Fibroblast of villous mesenchyme (primary cell): ENCODE results near the gene MGAT4C. TPM values are rescaled to one million over a fixed set of nuclear protein-coding genes. Genes with fewer than 3 reads are reported as not detected.

Experiments
- DNase-seq: peaks from one replicate; pipeline ENCODE4 v3.0.0-alpha.2; 2010; ENCODE audit warnings: low read depth
- H3K4me3 ChIP-seq: 2 replicates; pipeline ENCODE4 v1.5.1; 2011; ENCODE audit warnings: low read depth, mild to moderate bottlenecking, low read length
- total RNA-seq: library from RNA; depleted of rRNA; stranded (reverse); fragments of >200 nt; gene quantifications from 2 replicates; pipeline ENCODE4 v1.2.3, GENCODE V29; 2012
- TF ChIP-seq, protein P1 (sequence below): IDR thresholded peaks from 2 replicates; pipeline ENCODE4 v1.5.1; 2012; ENCODE audit warnings: low read depth, mild to moderate bottlenecking, low read length; ENCODE audit not compliant: insufficient read depth

MGAT4C gene
- total RNA-seq, 1 donor: not detected

DNA sequence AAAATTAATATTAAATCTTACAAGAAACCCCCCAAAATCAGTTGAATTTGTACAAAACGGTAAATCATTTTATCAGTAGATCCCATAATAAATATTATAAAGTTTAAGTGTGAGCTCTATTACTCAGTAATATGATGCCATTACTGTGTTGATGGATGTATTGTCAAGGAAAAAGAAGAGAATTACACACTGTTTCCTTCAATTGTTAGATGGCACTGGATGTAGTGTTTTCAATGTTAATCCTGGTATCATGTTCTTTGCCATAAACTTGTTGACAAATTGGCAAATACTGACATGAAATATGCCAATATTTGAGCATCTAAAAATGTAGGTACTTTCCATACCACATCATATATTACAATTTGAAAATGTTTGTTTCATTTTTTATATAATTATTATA is 280.5 kb downstream of the MGAT4C start:
- TF ChIP-seq, protein P1, sequence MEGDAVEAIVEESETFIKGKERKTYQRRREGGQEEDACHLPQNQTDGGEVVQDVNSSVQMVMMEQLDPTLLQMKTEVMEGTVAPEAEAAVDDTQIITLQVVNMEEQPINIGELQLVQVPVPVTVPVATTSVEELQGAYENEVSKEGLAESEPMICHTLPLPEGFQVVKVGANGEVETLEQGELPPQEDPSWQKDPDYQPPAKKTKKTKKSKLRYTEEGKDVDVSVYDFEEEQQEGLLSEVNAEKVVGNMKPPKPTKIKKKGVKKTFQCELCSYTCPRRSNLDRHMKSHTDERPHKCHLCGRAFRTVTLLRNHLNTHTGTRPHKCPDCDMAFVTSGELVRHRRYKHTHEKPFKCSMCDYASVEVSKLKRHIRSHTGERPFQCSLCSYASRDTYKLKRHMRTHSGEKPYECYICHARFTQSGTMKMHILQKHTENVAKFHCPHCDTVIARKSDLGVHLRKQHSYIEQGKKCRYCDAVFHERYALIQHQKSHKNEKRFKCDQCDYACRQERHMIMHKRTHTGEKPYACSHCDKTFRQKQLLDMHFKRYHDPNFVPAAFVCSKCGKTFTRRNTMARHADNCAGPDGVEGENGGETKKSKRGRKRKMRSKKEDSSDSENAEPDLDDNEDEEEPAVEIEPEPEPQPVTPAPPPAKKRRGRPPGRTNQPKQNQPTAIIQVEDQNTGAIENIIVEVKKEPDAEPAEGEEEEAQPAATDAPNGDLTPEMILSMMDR: no peak
- DNase-seq: no peak
- H3K4me3 ChIP-seq: no peak overlapping the region

DNA sequence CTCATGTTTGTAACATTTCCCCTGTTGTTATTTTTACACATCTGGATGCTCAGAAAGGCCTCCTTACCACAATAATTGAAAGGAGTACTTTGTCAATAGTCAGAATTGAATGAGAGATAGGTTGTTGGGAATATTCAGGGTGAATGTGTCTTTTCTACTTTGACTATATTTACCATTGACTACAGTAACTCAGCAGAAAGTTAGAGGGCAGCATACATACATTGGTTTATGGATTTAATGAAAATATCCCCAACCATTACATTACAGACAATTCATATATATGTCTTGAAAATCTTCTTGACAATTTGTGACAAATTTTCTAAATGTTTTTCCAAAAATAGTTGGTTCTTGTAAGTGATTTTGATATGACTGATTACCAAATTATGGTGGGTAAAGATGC is 284.4 kb downstream of the MGAT4C start:
- DNase-seq: no peak
- TF ChIP-seq, protein P1: no peak
- H3K4me3 ChIP-seq: no peak overlapping the region

DNA sequence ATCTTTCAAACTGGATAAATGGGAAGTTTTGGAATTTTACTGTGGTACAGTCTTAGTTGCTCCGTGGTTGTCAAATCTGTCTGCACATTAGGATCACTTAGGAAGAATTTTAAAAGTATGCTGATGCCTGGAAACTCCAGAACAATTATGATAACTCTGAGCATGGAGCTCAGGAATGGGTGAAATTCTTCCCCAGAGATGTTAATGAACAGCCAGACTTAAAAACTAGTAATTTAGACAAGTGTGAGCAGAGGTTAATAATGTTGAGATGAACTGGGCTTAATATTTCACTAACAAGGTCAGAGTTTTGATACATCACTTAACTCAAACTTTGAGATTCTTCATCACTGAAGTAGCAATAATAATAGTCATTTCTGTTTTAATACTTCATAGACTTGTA is 287.6 kb downstream of the MGAT4C start:
- TF ChIP-seq, protein P1: no peak
- no peak overlapping the region for H3K4me3 ChIP-seq
- DNase-seq: no peak

DNA sequence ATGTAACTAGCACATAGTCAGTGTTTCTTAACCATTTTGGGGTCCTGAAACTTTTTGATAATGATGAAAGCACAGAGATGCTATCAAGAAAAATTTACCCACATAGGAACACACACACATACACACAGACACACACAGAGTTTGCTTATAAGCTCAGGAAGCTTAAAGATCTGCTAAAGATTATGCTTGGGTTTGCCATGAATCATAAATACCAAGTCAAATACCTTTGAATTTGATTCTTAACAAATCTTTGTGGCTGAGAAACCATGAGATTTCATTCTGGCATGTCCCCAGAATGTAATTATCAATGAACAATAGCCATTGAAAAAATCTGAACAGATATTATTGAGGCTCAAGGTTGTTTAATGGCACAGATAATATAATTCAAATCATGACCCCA is 292.9 kb downstream of the MGAT4C start:
- TF ChIP-seq, protein P1: no peak
- no peak for DNase-seq
- no peak overlapping the region for H3K4me3 ChIP-seq

DNA sequence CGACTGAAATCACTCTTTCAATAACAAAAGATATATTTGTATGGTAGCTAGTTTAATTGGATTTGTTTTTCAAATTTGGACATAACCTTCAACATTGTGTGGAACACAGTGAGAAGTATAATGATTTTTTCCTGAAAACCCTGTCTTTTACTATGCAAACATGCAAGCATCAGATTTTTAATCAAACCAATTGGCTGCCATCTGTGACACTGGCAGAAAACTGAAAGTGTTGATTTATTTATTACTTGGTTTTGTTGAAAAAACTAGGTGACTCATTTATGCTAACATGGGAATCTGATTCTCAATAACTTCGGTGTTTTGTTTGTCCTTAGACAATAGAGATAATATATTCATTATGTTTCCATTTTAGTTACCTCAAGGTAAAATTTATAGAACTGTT is 300.1 kb downstream of the MGAT4C start:
- TF ChIP-seq, protein P1: no peak
- H3K4me3 ChIP-seq: no peak overlapping the region
- DNase-seq: no peak

DNA sequence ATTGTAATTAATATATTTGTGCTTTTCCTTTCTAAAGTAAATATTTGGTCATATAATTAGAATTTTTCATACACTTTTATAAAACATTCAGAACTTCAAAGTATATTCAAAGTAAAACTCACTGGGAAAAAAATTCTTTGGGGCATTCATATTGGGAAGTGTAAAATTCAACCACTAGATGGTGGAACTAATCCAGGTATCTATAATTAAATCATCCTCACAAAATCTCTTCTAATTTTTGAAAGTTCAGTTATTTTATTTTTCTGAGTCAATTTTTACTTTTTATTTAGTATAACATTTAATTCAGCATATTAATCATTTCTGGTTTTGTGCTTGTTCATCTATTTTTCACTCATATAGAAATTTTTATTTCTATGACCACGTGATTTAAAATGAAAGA is 301.1 kb downstream of the MGAT4C start:
- TF ChIP-seq, protein P1: peak; percentile 21
- H3K4me3 ChIP-seq: no peak overlapping the region
- DNase-seq: peak; percentile 10

DNA sequence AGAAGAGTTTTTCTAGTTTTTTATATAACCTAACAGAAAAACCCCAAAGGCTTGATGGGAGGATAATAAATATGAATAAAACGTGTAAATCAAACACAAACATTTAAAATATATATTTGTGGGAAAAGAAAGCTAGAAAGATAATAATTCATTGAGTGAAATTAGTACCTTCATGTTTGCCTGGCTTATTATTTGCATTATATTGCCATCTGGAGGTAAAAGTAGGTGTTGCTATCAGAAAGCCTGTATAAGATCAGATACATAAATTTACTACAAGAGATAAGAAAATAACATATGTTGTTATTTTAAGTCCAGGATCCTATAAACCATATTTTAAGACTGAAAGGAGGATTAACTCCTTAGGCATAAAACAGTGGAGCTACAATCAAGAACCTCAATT is 304.4 kb downstream of the MGAT4C start:
- peak; percentile 14 for DNase-seq
- TF ChIP-seq, protein P1: peak; percentile 27
- H3K4me3 ChIP-seq: no peak overlapping the region
